HepG2 (cell line): ENCODE measurements around the gene RRP36. TPM values are rescaled to one million over a fixed set of nuclear protein-coding genes. Genes with fewer than 3 reads are reported as not detected.

Experiments
- ARNTL ChIP-seq: sonication (generic); formaldehyde crosslinking; IDR thresholded peaks from 2 replicates; pipeline ENCODE4 v1.4.0; 2020; ENCODE audit warnings: mild to moderate bottlenecking, missing genetic modification reagents
- DNMT3B ChIP-seq: conservative IDR thresholded peaks from 2 replicates; pipeline ENCODE4 v1.6.1; 2016; ENCODE audit warnings: missing biosample characterization, control low read depth
- GATAD2A ChIP-seq: IDR thresholded peaks from 2 replicates; pipeline ENCODE4 v1.6.1; 2016
- HDAC1 ChIP-seq: sonication (generic); formaldehyde crosslinking; IDR thresholded peaks from 2 replicates; pipeline ENCODE4 v1.5.1; 2020; ENCODE audit warnings: mild to moderate bottlenecking, missing genetic modification reagents
- HNRNPUL1 ChIP-seq: fragments of 200-400 bp; formaldehyde crosslinking; IDR thresholded peaks from 2 replicates; pipeline ENCODE4 v1.6.1; 2017; ENCODE audit warnings: low read depth, mild to moderate bottlenecking, low read length, moderate library complexity
- KLF16 ChIP-seq, 2 experiments: sonication (generic) in 1 of 2; formaldehyde crosslinking in 1 of 2; IDR thresholded peaks; 2 replicates each; pipeline versions ENCODE4 v1.6.1 to v1.8.0; 2016 to 2023; ENCODE audit warnings: missing genetic modification reagents in 2 of 2, missing compliant biosample characterization in 1 of 2
- MEIS2 ChIP-seq: sonication (generic); formaldehyde crosslinking; IDR thresholded peaks from 2 replicates; pipeline ENCODE4 v1.9.0; 2021; ENCODE audit warnings: mild to moderate bottlenecking, missing genetic modification reagents
- REL ChIP-seq: sonication (generic); formaldehyde crosslinking; conservative IDR thresholded peaks from 2 replicates; pipeline ENCODE4 v1.8.0; 2022; ENCODE audit warnings: mild to moderate bottlenecking, missing genetic modification reagents, moderate library complexity
- RXRB ChIP-seq: IDR thresholded peaks from 2 replicates; pipeline ENCODE4 v1.6.1; 2016; ENCODE audit warnings: borderline replicate concordance, missing genetic modification reagents, missing compliant biosample characterization
- SP1 ChIP-seq, 2 experiments: fragments of 450-650 bp in 1 of 2; sonication (generic) in 1 of 2; formaldehyde crosslinking in 1 of 2; IDR thresholded peaks; 2 replicates each; pipeline versions ENCODE4 v1.4.0 to v1.6.1; 2016 to 2020; ENCODE audit warnings: missing genetic modification reagents in 1 of 2
- TERF1 ChIP-seq: sonication (generic); formaldehyde crosslinking; IDR thresholded peaks from 2 replicates; pipeline ENCODE4 v1.8.0; 2022; ENCODE audit warnings: mild to moderate bottlenecking, missing genetic modification reagents, moderate library complexity
- XRCC5 ChIP-seq: fragments of 200-400 bp; formaldehyde crosslinking; optimal IDR thresholded peaks from 2 replicates; pipeline ENCODE3; 2017; ENCODE audit warnings: mild to moderate bottlenecking, low read length
- ZFYVE20 ChIP-seq: sonication (generic); formaldehyde crosslinking; IDR thresholded peaks from 2 replicates; pipeline ENCODE4 v1.8.0; 2023; ENCODE audit warnings: low read depth, mild to moderate bottlenecking, moderate library complexity, missing genetic modification reagents, borderline replicate concordance
- ZGPAT ChIP-seq: IDR thresholded peaks from 2 replicates; pipeline ENCODE4 v1.6.1; 2016; ENCODE audit warnings: mild to moderate bottlenecking
- ZNF280D ChIP-seq: sonication (generic); formaldehyde crosslinking; IDR thresholded peaks from 2 replicates; pipeline ENCODE4 v1.5.1; 2020; ENCODE audit warnings: mild to moderate bottlenecking, missing genetic modification reagents
- ZNF510 ChIP-seq: sonication (generic); formaldehyde crosslinking; IDR thresholded peaks from 2 replicates; pipeline ENCODE4 v1.4.0; 2020; ENCODE audit warnings: low read depth, mild to moderate bottlenecking, missing genetic modification reagents
- ZNF513 ChIP-seq: sonication (generic); formaldehyde crosslinking; conservative IDR thresholded peaks from 2 replicates; pipeline ENCODE4 v1.5.0; 2020; ENCODE audit warnings: missing genetic modification reagents
- ZNF619 ChIP-seq: sonication (generic); formaldehyde crosslinking; IDR thresholded peaks from 2 replicates; pipeline ENCODE4 v1.4.0; 2020; ENCODE audit warnings: mild to moderate bottlenecking, missing genetic modification reagents
- ZNF703 ChIP-seq: sonication (generic); formaldehyde crosslinking; IDR thresholded peaks from 2 replicates; pipeline ENCODE4 v1.5.1; 2020; ENCODE audit warnings: missing genetic modification reagents, mild to moderate bottlenecking, moderate library complexity, borderline replicate concordance
- ZNF740 ChIP-seq: sonication (generic); formaldehyde crosslinking; IDR thresholded peaks from 2 replicates; pipeline ENCODE4 v1.4.0; 2020; ENCODE audit warnings: missing genetic modification reagents
- ZSCAN22 ChIP-seq: sonication (generic); formaldehyde crosslinking; IDR thresholded peaks from 2 replicates; pipeline ENCODE4 v1.4.0; 2020; ENCODE audit warnings: mild to moderate bottlenecking, missing genetic modification reagents
- polyA plus RNA-seq, 8 experiments: library from polyadenylated mRNA; depleted of rRNA in 3 of 8; stranded (reverse) in 7 of 8; unstranded in 1 of 8; fragments of >200 nt; fragmentation: Illumina TruSeq in 4 of 8; extraction: Trizol in 4 of 8; gene quantifications; 2 replicates each; pipeline versions ENCODE4 v1.2.1 to v1.2.3, GENCODE V29; 2011 to 2016; ENCODE audit warnings: low read depth in 4 of 8, missing spikeins in 1 of 8, mixed read lengths in 1 of 8; ENCODE audit not compliant: insufficient read depth in 1 of 8
- total RNA-seq, 5 experiments: library from RNA; depleted of rRNA; stranded (reverse); fragments of >200 nt; fragmentation: Illumina TruSeq; extraction: Trizol; gene quantifications; 2 replicates each; pipeline ENCODE4 v1.2.3, GENCODE V29; 2016; ENCODE audit warnings: low read depth in 1 of 5

RRP36 gene
- total and polyA plus RNA-seq, 2 of the 13 experiments (the other 11 are each of a cell fraction or from before 2014, with no cell fraction given): 29.5 to 144 TPM

GRCh38 chr6:43076464-43077332, 55.3 kb downstream of the RRP36 start (continued):
- 0 out of 2 replicates have a peak, but pooled peaks have one; percentile 22 for TF ChIP-seq ZSCAN22 (CRISPR knock-in tag)
- TF ChIP-seq ZFYVE20 (CRISPR knock-in tag): peak; percentile 12; the same call in 1 of the 2 replicates
- peak; percentile 12; the same call in 1 of the 2 replicates for TF ChIP-seq RXRB (CRISPR knock-in tag)
- TF ChIP-seq ZNF619: peak; percentile 62; the same call in 1 of the 2 replicates
- 0 out of 2 replicates have a peak, but pooled peaks have one; percentile 37 for TF ChIP-seq ZNF280D (CRISPR knock-in tag)
- TF ChIP-seq DNMT3B (CRISPR knock-in tag): 0 out of 2 replicates have a peak, but pooled peaks have one; percentile 63
- no peak for TF ChIP-seq HNRNPUL1
- peak; percentile 64; the same call in 1 of the 2 replicates for TF ChIP-seq ZNF740 (CRISPR knock-in tag)
- TF ChIP-seq ZGPAT: peak; percentile 50; the same call in 1 of the 2 replicates
- peak; percentile 57 for TF ChIP-seq XRCC5
- no peak for TF ChIP-seq SP1 (IDR thresholded peaks at IDR 0.05)
- no peak for TF ChIP-seq SP1 (CRISPR knock-in tag; IDR thresholded peaks at IDR 0.05)
- peak; percentile 78 for TF ChIP-seq HDAC1 (CRISPR knock-in tag)
- peak; percentile 58; the same call in 1 of the 2 replicates for TF ChIP-seq ZNF510 (CRISPR knock-in tag)
- TF ChIP-seq ARNTL (CRISPR knock-in tag): peak; percentile 73
- 0 out of 4 replicates have a peak, but pooled peaks of 1 of the 2 experiments have one; percentile 59 for TF ChIP-seq KLF16 (CRISPR knock-in tag; IDR thresholded peaks at IDR 0.05)
- TF ChIP-seq TERF1 (CRISPR knock-in tag): no peak
- no peak for TF ChIP-seq GATAD2A (CRISPR knock-in tag)
- TF ChIP-seq MEIS2 (CRISPR knock-in tag): peak; percentile 55
- 0 out of 2 replicates have a peak, but pooled peaks have one; percentile 9 for TF ChIP-seq ZNF513
- TF ChIP-seq ZNF703: peak; percentile 88
- TF ChIP-seq REL (CRISPR knock-in tag): peak; percentile 46; the same call in 1 of the 2 replicates
